ENCODE results near the gene PEMT.
A peak's percentile ranks its signal among the peaks of the same experiment; 100 is the strongest.

Gene PEMT

DNA sequence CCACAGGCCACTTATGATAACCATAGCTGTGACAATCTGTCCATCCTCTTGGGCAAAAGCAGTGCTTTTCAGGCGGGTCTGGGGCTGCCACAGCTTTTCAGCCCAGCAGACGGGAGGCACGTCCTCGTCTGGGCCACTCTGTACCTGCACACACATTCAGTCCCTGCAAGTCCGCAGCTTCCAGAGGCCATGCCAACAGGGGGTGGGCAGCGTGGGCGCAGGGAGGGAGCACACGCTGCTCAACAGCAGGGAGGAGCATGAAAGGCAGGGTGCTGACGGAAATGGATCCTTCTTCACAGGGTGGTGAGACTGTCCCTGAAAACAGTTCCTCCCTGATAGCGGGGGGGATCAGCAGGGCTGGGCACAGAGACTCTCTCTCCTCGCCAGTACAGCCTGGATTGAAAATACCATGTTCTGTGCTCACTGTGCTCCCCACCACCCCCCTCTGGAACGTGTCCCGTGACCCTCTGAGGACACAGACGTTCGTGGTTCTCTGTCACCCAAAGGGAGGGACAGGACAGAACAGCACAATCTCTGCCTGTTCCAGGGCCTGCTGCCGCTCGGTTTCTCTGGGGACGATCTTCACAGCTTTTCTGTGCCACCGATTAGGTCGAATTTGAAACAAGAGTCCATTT lies 41.7 kb downstream of the PEMT start:
- DNase-seq, result no peak

DNA sequence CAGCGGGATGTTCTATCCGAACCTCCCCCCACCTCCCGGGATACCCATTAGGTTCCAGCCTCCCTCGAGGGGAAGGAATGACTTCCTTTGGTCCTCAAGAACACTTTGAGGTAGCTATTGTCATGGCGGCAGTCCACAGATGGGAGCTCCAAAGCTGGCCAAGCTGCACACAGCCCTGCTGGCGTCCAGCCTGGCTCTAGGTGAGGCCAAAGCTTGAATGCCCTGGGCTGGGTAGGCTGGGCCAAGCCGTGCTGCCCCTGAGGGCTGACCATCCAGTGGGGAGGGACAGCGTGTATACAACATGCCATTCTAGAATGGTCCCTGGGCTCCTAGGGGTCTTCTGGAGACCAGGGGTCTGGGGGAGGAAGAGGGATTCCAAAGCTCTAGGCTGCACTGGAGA lies 43.5 kb downstream of the PEMT start:
- DNase-seq, result no peak

DNA sequence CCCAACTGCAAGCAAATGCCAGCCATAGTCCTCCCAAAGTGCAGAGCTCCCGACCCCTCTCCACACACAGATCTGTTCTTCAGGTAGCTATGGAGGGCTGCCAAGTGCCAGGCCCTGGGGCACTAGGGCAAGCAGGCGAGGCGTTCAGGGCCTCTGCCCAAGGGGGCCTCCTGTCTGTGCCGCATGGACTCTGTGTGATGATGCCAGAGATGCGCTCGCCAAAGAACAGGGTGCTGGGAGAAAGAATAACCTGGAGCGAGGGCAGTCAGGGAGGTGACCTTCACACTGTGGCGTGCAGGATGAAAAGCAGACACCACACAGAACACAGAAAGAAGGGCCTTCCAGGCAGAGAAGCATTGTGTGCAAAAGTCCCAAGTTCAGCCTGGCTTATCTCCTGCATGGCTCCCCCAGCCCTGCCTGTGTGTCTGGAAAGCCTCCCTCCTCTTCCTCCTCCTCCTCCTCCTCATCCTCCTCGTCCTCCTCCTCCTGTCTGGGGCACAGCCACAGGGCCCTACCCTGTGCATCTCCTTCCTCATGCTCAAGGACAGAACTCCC lies 44.2 kb downstream of the PEMT start:
- DNase-seq, result no peak

DNA sequence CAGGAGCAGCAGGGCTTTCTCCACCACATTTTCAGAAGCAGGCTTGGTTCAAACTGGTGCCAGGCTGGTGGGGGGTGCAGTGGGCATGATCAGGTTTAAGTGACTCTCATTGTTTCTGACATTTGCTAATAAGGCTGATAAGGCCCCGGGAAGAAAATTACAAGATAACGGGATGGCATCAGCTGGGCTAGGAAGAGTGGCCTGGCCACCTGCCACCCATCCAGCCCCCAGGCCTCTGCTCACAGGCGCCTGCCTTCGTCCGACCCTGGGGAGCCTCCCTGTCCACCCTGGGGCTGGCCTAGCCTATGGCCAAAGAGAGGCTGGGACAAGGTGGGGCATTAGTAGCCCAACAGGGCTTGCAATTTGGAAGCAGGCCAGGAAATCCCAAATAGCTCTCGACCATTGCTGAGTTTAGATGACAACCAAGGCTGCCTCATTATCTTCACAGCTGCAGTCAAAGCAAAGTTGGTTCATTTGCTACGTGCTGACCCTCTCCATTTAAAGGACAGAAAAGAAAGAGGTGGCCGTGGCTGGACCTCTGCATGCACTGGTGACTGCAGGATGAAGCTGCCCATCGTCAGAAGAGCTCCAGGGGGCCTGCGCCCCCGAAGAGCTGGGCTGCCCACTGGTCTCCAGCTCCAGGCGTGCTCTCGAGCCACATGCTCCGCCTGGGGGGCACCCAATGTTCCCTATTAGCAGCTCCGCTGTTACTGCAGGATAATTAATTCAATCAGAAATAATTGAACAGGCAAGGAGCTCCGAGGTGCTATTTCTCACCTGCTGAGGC lies 44.9 kb downstream of the PEMT start:
- DNase-seq, result no peak

DNA sequence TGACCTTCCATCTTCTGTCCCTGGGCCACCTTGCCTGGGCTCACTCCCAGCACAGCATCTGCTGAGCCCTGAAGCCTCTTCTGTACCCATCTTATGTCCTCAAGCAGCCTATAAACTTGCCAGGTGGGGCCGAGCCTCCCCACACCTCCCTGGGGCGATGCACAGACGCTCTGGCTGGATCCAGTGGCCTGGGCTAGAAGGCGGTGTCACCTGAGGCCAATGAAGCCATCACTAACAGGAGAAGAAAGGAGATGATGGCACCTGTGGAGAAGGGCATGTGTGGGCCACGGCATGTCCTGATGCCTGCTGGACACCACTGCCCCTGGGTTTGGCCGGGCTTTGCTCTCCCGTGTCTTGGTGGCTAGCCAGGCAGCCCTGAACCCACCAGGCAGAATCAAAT lies 45.5 kb downstream of the PEMT start:
- DNase-seq, result no peak

DNA sequence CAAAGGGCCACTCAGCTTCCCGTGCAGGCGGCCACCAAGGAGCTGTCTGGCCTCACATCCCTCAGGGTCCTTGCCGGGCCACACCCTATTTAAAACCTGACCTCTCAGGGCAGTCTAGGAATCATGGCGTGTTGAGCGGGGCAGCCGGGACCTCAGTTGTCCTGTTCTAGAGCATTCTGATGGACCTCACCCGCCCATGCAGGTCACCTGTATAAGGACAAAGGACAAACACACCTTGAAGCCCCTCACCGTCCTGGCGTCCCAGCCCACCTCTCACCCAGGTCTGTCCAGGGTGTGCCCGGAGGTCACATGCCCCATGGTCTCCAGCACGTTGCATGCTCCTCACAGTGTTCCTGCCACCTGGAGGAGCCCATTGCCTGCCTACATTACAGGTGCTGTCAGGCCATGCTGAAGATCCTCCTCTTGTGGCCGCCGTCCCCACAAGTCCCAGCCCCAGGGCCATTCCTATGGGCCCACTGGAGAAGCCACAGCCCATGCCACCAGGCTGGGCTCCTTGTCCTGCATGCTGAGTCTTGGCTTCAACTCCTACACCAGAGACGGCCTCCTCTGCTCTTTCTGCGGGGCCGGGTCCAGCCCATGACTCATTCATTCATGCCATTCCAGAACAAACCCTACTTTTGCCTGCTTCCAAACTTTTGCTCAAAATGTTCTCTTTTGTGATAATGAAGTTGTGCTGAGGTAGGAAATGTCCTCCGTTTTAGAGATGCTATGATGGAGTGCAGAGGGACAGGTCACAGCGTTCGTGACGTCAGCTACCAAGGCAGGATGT lies 46.3 kb downstream of the PEMT start:
- no peak for DNase-seq

DNA sequence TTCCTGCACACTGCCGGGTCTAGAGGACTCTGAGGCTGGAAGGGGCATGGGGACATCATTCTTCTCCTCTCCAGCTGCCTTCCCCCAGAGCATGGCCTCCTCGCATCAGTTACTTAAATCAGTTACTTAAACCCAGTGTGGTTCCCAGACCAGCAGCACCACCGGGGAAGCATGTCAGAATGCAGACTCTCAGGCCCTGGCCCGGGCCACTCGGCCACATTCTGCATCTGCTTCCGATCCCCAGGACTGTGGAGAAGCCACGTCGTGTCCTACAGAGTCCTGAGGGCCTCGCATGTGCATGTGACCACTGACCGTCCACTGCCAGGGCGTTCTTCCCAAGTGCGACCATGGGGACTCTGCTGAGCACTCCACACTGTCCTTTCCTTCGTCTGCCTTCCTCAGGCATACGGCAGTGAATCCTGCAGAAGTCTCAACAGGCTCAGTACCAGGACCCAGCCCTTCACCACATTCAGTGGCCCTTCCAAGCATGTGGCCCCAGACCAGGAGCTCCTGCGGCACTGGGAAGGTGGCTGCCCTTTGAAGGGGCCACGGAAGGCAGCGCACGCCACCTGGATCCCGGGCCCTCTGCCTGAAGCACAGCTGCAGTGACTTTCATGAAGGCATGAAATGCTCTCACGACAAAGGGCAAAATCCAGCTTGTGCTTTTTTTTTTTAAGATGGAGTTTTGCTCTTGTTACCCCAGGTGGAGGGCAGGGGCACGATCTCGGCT lies 48.4 kb downstream of the PEMT start:
- DNase-seq, result no peak

DNA sequence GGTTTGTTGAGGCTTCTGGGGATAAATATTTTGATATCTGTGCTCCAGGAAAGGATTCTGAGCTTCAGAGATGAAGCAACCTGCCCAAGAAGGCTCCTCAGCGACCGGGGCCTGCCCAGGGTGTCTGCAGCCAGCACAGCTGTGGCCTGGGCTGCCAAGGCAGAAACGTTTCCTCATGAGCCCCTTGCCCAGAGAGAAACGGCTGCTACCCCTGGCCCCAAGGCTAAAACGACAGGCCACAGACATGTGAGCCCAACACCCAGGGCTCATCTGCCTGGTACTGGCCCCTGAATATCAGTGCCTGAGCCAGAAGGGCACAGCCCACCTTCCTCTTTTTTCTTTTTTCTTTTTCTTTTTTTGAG lies 49.9 kb downstream of the PEMT start:
- no peak for DNase-seq

DNA sequence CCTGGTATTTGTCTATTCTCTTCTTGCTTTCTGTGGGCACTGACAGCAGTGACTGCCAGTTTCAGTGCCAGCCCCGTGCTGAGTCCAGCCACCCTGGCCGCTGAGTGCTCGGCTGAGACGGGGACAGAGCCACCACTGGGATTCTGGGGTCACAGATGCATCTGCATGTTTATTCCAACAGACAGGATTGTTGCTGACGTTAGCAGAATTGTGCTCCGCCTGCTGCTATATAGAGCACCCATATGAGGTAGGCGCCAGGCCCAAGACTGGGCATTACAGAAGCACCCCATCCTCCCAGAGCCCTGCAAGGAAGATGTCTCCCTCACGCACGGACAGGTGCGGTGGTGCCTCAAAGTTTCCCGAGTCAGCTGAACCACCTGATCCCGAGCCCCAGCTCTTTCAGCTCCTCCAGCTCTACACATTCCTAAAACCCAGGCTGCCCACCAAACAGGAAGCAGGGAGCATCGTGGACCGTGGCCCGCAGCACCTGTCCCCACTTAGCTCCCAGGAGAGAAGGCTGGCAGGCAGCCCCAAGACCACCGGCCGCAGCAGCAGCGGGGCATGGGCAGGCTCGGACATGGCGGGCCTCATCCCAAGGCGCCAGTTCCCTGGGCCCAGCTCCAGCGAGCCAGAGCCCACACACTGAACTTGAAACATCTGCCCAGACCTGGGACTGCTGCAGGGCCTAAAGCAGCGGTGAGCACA lies 50.4 kb downstream of the PEMT start:
- no peak for DNase-seq

DNA sequence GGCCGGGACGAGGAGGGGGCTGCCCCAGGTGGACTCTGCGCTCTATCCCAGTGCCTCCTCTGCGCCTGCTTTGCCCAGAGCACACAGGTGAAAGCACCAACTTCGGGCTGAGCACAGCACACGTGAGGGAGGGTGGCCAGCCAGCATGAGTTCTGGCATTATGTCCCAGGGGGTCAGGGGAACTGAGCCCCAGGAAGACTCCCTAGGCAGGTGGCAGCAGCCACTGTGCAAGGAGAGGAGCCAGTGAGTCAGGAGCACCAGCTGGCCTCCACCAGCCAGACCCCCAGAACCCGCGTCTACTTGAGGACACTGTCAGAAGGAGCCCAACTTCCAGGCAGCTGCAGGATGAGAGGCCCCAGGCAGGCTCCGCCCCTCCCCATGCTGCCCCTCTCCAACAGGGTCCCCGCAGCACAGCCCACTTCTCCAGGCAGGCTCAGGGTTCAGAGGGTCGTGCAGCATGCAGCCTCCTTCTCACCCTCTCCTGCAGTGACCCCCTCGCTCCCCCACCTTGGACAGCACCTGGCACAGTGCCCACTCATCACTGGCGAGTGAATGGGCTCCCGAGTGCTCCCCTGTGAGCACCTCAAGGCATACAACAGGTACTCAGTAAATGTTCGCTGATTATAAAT lies 51.1 kb downstream of the PEMT start:
- no peak for DNase-seq

DNA sequence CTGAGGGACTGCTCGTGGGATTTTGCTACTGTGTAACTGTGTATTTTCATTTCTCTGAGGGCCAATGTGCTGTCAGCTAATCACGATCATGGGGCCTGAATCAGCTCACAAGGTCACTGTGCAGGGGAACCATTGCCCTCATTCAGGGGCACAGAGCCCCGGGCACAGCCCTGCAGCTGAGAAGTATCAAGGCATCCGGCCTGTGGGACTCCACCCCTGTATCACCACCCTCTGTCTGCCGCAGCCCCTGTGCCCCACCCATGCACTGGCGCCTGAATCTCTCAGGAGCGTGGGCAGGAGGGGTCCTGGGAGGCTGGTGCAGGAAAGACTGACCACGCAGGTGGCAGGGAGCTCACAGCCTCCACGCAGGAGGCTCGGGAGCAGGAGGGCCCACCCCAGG lies 51.9 kb downstream of the PEMT start:
- no peak for DNase-seq

DNA sequence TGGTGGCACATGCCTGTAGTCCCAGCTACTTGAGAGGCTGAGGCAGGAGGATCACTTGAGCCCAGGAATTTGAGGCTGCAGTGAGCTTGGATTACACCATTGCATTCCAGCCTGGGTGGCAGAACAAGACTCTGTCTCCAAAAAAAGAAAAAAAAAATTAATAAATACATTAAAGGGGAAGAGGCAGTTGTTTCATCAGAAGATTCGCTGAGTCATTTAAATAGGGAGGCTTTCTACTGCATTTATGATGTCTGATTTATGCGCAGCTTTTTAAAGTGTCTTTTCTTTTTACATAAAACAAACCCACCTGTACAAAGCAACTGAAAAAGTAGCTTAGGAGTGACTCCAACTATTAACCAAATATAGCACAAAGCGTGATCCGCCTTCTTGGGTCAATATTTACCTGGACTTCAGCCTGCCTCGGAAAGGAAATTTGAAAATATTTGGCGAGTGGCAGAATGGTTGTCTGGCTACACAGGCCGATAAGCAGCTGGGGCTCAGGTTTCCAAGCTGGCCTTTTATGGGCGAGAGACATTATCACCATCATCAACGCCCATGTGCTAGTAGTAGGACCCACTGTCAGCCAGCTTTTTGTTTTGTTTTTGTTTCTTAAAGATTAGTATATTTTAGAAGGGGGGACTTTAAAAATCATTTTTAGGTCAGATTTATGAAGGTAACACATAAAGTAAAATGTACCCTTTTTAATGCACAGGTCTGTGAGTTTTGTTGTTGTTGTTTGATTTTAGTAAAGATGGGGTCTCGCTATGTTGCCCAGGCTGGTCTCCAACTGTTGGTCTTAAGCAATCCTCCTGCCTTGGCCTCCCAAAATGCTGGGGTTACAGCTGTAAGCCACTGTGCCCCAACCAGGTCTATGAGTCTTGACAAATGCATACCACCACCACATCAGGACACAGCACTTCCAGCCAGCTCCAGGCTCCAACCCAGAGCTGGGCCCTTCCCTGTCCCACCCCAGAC lies 52.8 kb downstream of the PEMT start:
- DNase-seq, result peak; percentile 89

DNA sequence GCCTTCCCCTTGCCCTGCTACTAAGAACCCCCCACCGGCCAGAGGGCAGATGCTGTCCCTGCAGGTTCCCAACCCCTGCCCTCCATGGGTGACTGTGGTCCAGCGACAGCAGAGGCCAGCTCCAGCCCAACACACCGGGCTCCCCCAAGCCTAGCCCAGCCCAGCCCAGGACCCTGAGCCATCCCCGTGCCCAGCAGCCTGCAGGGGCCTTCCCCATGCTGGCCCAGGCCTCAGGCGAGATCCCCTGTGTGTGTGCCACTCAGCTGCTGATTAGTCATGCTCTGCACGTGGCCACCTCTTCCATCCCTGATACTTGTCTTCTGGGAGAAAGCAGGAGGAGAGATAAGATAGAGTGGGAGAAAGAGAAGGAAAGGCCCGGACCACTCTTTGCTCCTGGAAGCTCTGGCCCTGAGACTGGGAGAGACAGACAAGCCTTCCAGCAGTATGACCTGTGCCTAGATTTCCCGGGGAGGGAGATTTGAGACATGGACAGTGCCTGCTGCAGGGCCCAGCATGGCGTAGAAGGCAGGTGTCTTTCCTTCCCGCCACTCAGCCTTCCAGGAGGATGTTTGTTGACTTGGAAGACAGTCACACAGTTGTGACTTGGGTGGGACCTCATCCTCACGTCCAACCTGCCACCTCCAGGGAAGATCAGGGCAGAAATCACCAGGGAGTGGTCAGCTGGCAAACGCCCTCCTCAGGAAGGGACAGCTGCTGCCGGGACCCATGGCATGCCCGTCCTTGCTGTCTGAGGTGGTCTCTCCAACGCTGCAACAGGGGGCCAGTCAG lies 54.0 kb downstream of the PEMT start:
- DNase-seq, result no peak

DNA sequence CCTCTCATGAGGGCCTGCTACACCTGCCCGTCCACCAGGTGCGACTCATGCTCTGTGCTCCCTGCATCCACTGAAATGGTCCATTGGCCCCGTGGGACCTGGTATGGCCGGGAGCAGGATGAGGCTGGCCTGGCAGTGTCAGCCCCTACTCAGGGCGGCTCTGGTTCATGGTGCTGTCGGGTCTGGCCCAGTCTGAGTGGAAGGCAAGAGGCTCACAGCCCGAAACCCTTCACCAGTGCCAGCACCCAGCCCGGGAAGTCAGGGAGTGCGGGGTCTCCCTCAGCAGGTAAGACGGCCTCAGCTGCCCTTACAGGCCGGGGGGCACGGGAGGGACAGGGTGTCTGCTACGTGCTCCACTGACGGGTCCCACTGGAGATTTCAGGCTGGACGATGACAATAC lies 54.8 kb downstream of the PEMT start:
- no peak for DNase-seq

DNA sequence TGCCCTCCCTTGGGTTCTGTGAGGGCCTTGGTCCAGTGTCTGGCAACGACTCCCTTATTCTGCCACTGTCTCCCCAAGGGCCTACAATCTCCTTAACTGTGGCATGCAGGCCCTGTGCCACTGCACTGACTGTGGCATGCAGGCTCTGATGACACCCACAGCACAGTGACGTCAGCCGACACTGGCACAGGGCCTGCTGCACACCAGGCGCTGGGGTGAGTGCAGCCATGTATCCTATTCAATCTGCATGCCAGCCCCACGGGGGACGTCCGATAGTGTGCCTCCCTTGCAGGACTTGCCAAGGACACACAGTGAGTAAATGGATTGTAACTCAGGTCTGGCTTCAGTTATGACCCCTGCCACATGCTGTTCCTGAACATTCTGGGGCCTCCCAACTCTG lies 55.6 kb downstream of the PEMT start:
- DNase-seq, result no peak

DNA sequence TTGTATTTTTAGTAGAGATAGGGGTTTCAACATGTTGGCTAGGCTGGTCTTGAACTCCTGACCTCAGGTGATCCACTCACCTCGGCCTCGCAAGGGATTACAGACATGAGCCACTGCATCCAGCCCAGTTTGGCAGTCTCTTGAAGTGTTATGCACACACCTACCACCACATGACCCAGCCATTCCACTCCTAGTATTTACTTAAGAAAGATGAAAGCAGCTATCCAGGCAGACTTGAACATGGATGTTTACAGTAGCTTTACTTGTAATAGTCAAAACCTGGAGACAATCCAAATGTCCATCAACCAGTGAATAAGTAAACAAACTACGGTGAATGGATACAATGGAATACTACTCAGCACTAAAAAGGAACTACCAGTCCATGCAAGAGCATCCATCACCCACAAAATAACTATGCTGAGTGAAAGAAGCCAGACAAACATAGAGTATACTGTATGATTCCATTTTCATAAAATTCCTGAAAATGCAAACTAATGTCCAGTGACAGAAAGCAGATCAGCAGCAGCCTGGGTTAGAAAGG lies 57.5 kb downstream of the PEMT start:
- peak; percentile 86 for DNase-seq

DNA sequence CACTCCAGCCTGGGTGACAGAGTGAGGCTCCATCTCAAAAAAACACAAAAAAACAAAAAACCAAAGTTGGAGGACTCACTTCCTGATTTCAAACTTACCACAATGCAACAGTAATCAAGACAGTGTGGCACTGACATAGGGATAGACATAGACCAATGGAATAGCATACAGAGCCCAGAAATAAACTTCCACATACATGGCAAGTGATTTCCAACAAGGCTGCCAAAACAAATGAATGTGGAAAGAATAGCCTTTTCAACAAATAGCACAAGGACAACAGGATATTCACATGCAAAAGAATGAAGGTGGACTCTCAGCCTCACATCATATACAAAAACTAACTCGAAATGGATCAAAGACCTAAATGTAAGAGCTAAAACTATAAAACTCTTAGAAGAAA lies 58.5 kb downstream of the PEMT start:
- DNase-seq, result no peak

DNA sequence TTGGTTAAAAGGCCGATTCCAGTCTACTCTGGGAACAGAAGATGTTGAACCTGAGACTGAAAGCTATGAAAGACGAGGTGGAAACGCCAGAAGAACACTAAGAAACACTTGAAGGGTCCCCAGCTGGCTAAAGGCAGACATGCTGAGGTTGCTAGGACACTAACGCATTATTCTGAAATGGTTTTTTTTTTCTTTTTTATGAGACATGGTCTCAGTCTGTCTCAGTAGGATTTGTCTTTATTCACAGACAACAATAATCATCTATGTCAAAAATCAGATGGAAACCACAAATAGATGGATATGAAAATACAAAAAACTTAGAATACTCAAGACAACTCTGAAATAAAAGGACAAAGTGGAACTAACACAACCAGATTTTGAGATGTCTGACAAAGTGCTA lies 60.4 kb downstream of the PEMT start:
- DNase-seq, result no peak

Measured in NCI-H2029 treated with DMSO at 0.1 percent for 48 hours (cell line).